GM12864 (cell line): ENCODE results near the gene PID1.

Experiments used
- DNase-seq: peaks from one replicate; pipeline ENCODE4 v3.0.0-alpha.2; 2011; ENCODE audit warnings: low read depth
- H3K4me3 ChIP-seq: 2 replicates; pipeline ENCODE4 v1.5.1; 2011; ENCODE audit warnings: mild to moderate bottlenecking, low read depth, low read length, control low read depth
- TF ChIP-seq, protein P1 (sequence below): IDR thresholded peaks from 2 replicates; pipeline ENCODE4 v1.5.1; 2011; ENCODE audit warnings: low read depth, mild to moderate bottlenecking, moderate library complexity, low read length, control low read depth, inconsistent platforms; ENCODE audit errors: missing control alignments

Gene PID1

DNA sequence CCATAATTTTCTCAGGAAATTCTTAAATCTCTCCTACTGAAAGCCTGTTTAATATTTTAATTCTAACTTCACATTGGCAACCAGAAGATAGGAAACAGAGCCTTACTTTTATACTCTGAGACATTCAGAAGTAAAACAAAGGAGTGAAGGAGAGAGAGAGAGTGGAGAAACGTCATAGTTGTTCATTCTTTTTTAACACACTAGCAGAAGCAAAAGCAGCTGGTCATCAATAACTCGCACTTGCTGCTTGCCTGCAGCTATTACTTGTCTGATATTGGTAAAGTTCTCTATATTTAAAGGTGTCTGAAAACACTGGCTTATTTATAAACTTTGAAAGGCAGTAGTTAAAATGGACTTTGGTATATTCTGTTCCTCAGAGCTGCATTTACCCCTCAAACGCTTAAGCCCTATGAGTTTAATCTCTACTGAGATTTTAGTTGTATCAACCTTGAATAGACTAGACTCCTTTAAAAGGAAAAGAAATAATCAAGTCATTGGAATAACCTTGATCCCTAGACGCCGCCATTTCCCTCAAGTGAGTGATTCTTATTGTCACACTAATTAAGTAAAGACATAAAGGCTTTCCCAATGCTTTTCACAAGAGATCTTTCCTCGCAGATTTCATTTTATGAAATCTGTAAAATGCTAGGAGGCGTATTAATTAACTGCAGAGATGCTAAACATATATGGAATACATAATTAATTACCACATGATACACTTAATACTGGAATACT is 182.0 kb downstream of the PID1 start:
- DNase-seq, result no peak
- H3K4me3 ChIP-seq, result no peak overlapping the region
- TF ChIP-seq, protein P1, sequence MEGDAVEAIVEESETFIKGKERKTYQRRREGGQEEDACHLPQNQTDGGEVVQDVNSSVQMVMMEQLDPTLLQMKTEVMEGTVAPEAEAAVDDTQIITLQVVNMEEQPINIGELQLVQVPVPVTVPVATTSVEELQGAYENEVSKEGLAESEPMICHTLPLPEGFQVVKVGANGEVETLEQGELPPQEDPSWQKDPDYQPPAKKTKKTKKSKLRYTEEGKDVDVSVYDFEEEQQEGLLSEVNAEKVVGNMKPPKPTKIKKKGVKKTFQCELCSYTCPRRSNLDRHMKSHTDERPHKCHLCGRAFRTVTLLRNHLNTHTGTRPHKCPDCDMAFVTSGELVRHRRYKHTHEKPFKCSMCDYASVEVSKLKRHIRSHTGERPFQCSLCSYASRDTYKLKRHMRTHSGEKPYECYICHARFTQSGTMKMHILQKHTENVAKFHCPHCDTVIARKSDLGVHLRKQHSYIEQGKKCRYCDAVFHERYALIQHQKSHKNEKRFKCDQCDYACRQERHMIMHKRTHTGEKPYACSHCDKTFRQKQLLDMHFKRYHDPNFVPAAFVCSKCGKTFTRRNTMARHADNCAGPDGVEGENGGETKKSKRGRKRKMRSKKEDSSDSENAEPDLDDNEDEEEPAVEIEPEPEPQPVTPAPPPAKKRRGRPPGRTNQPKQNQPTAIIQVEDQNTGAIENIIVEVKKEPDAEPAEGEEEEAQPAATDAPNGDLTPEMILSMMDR, result no peak

DNA sequence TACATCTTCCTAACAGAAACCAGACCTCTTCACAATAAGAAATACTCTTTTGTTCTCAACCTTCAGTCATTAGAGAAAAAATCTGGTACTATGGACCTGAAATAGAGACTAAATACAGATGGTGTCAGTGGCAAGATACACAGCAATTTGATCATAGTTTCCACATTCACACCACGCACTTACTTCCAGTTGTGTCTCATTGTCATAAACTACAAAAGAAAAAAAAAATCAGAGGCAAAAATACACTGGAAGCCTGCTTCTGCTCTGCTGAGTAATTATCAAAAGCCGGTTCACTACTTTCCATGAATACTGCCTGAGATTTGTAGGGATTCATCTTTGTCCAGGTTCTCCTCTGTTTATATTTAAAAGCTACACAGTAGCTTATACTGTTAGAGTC is 182.6 kb downstream of the PID1 start:
- DNase-seq, result no peak
- TF ChIP-seq, protein P1, result no peak

DNA sequence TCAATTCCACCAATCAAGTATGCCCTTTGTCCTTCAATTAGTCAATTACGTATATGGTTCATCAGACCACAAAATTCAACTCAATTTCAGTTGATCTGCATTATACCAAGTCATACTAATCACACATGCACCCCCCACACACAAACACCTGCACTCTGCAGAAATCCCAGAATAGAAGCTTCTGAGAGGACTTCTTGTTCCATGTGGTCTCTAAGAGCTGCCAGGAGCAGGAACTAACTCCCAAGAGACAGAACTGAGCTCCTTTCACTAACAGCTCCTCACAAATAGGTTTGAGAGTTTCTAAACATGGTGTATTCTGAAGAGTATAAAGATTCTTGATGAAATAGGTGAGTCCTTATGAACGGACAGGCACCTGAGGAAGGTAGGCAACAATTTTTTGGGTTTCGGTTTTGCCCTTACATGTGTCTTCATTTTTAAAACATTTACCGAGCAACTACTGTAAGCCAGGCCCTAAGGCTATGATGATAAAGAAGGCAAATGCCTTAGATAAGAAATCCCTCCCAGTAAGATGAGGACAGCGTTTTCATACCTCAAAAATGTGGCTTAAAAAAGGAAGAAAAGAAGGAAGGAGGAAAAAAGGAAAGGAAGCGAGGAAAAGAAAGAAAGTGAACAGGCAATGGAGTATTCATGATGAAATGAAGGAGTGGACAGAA is 183.1 kb downstream of the PID1 start:
- DNase-seq, result no peak
- TF ChIP-seq, protein P1, result no peak
- H3K4me3 ChIP-seq, result no peak overlapping the region

More for the DNA sequence above, 182.6 kb downstream of the PID1 start:
- H3K4me3 ChIP-seq, result no peak overlapping the region

DNA sequence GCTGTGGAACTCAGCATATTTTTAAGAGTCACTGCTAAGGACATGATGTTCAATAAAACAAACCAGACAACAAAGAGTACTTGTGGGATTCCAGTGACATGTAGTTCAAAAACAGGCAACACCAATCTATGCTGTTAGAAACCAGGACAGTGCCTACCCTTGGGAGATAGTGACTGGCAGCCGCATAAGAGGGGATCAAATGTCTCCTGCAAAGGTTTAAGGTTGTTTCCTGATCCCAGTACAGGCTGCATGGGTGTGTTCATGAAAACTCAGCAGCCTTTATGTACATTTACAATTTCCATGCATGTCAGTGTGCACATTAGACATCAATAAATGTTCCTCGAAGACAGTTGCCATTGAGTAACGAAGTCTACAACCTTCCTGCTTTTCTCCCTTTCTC is 183.8 kb downstream of the PID1 start:
- H3K4me3 ChIP-seq, result no peak overlapping the region
- DNase-seq, result no peak
- TF ChIP-seq, protein P1, result no peak

DNA sequence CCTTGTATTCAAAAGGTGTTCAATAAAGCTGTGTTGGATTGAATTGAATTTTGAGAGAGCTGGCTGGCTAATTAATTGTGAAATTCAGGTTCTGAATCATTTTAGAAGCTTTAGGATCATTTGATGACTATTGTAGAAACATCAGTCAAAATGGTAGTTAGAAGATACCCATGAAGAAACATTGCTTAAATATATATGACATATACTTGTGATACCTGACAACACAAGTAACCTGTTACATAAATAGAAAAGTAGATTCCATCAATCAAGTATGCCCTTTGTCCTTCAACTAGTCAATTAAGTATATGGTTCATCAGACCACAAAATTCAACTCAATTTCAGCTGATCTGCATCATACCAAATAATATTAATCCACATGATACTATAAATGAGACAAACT is 185.6 kb downstream of the PID1 start:
- TF ChIP-seq, protein P1, result no peak
- no peak overlapping the region for H3K4me3 ChIP-seq
- DNase-seq, result no peak

DNA sequence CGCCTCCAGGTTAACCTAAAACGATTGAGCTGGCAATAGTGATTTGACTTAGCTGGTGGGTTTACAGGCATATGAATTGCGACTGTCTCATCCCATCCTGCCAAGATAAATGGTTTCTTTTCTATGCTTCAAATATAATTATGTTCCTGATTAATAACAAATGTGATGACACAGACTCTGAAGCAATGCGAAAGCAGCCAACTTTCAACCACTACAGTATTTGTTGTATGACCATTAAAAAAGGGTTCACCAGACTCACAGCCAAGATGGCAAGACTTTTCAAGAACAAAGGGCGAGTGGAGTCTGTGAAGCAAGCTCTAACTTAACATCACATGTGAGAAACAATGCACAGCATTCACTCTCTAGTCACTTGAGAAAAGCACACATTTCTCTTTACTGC is 186.6 kb downstream of the PID1 start:
- TF ChIP-seq, protein P1, result no peak
- DNase-seq, result no peak
- no peak overlapping the region for H3K4me3 ChIP-seq
